ENCODE results near the gene NR6A1. TPM values are rescaled to one million over a fixed set of nuclear protein-coding genes. Genes with fewer than 3 reads are reported as not detected.

The NR6A1 gene
- total RNA-seq, 1 experiment from 2014 or later: 0.77 TPM

GRCh38 chr9:124475158-124475867, 295.8 kb downstream of the NR6A1 start:
- DNase-seq: no peak
- intact Hi-C loops (cut with micrococcal nuclease): no loop called here
- H3F3A ChIP-seq (ENCODE audit: low read length, unreplicated experiment): no peaks in the 10 kb centered on the region
- H3K79me2 ChIP-seq (ENCODE audit: low read length): no peaks in the 10 kb centered on the region
- H3K27me3 ChIP-seq (ENCODE audit: low read length): no peaks in the 10 kb centered on the region
- no peak overlapping the region for H3K27ac ChIP-seq (ENCODE audit: low read length)
- H3K36me3 ChIP-seq (ENCODE audit: low read depth, low read length): no peaks in the 10 kb centered on the region
- no peaks in the 10 kb centered on the region for H3K4me1 ChIP-seq (ENCODE audit: insufficient read depth, low read length)
- no peak for ATAC-seq
- no TSS peak for BruUV-seq (replicated peaks)
- no peaks in the 10 kb centered on the region for H3K9me2 ChIP-seq (replicated peaks; ENCODE audit: low read length)
- no peaks in the 10 kb centered on the region for H3K9me3 ChIP-seq (ENCODE audit: low read length)
- POLR2A ChIA-PET (ENCODE audit: unreplicated experiment): no interaction called here
- H3K9ac ChIP-seq (ENCODE audit: low read length): no peak overlapping the region
- no peak overlapping the region for H2AFZ ChIP-seq (ENCODE audit: low read length)
- CTCF ChIA-PET: interaction anchor here (0.6 kb wide), 1 partner anchor 100 kb away, joined by 3 read pairs; no protein-coding TSS in a partner anchor
- no peaks in the 10 kb centered on the region for H4K20me1 ChIP-seq (ENCODE audit: low read length)
- H3K4me2 ChIP-seq (ENCODE audit: low read length): no peak overlapping the region
- no peak overlapping the region for H3K4me3 ChIP-seq (ENCODE audit: low read length)
- TF ChIP-seq EZH2 (IDR thresholded peaks at IDR 0.05; ENCODE audit: low read length, unreplicated experiment) (no peak), CTCF (conservative IDR thresholded peaks at IDR 0.05; ENCODE audit: low read depth, low read length) (no peak)

GRCh38 chr9:124474151-124474550, 297.0 kb downstream of the NR6A1 start:
- ChIA-PET POLR2A (ENCODE audit: unreplicated experiment) (no interaction called here), CTCF (no interaction called here)
- H4K20me1 ChIP-seq (ENCODE audit: low read length): no peaks in the 10 kb centered on the region

More at GRCh38 chr9:124474151-124474550, 297.0 kb downstream of the NR6A1 start:
- intact Hi-C loops (cut with micrococcal nuclease): no loop called here
- Histone ChIP-seq H3K79me2 (ENCODE audit: low read length) (no peaks in the 10 kb centered on the region), H3K4me3 (ENCODE audit: low read length) (no peak overlapping the region), H3K27ac (ENCODE audit: low read length) (no peak overlapping the region), H3K9me3 (ENCODE audit: low read length) (no peaks in the 10 kb centered on the region), H3K36me3 (ENCODE audit: low read depth, low read length) (no peaks in the 10 kb centered on the region), H2AFZ (ENCODE audit: low read length) (no peak overlapping the region), H3K4me2 (ENCODE audit: low read length) (no peak overlapping the region), H3F3A (ENCODE audit: low read length, unreplicated experiment) (no peaks in the 10 kb centered on the region), H3K27me3 (ENCODE audit: low read length) (no peaks in the 10 kb centered on the region), H3K4me1 (ENCODE audit: insufficient read depth, low read length) (no peaks in the 10 kb centered on the region), H3K9me2 (replicated peaks; ENCODE audit: low read length) (no peaks in the 10 kb centered on the region), H3K9ac (ENCODE audit: low read length) (no peak overlapping the region)
- DNase-seq (no peak), ATAC-seq (no peak)
- TF ChIP-seq EZH2 (IDR thresholded peaks at IDR 0.05; ENCODE audit: low read length, unreplicated experiment): no peak
- no peak for TF ChIP-seq CTCF (conservative IDR thresholded peaks at IDR 0.05; ENCODE audit: low read depth, low read length)
- no peak for TF ChIP-seq EZH2phosphoT487 (IDR thresholded peaks at IDR 0.05; ENCODE audit: borderline replicate concordance, low read length)
- no TSS peak for BruUV-seq (replicated peaks)
